SK-N-SH (cell line): ENCODE results near the gene SPACA9. TPM values are rescaled to one million over a fixed set of nuclear protein-coding genes. Genes with fewer than 3 reads are reported as not detected.
A peak's percentile ranks its signal among the peaks of the same experiment; 100 is the strongest.

Experiments
- CTCF ChIA-PET: fragments of 300-600, 350-600 bp; formaldehyde crosslinking; extraction: SDS; loops from one replicate; lab custom pipeline; 2021; lab: Yijun Ruan, JAX
- POLR2A ChIA-PET: fragments of 350-600 bp; sonication (Branson Sonifier 250); formaldehyde crosslinking; extraction: SDS; loops from one replicate; lab custom pipeline; 2020; ENCODE audit warnings: antibody characterized with exemption, inconsistent platforms; lab: Yijun Ruan, JAX
- DNase-seq: peaks from one replicate; pipeline ENCODE4 v3.0.0; 2012
- H2AFZ ChIP-seq: fragments of 200-600 bp; sonication (generic); 2 replicates; pipeline ENCODE4 v1.8.1; 2016; ENCODE audit warnings: antibody characterized with exemption, mild to moderate bottlenecking, low read depth
- H3F3A ChIP-seq: fragments of 200-600 bp; sonication (generic); replicated peaks from 2 replicates; pipeline ENCODE3; 2016; ENCODE audit warnings: antibody characterized with exemption, mild to moderate bottlenecking; ENCODE audit not compliant: insufficient read depth
- H3K27ac ChIP-seq, 2 experiments: fragments of 200-500 bp in 1 of 2; fragments of 200-600 bp in 1 of 2; sonication (Bioruptor generic) in 1 of 2; sonication (generic), shearing (Covaris generic) in 1 of 2; 2 replicates each; pipeline versions ENCODE4 v1.5.1 to v1.6.1; 2014 to 2016; ENCODE audit warnings: low read depth in 2 of 2, inconsistent platforms in 1 of 2, low read length in 1 of 2, mild to moderate bottlenecking in 1 of 2, mixed read lengths in 1 of 2
- H3K27me3 ChIP-seq: fragments of 200-600 bp; sonication (generic), shearing (Covaris generic); 2 replicates; pipeline ENCODE4 v1.6.1; 2016; ENCODE audit warnings: mixed run types; ENCODE audit not compliant: insufficient read depth
- H3K36me3 ChIP-seq, 2 experiments: fragments of 200-500 bp in 1 of 2; fragments of 200-600 bp in 1 of 2; sonication (Bioruptor generic) in 1 of 2; sonication (generic) in 1 of 2; replicated peaks in 1 of 2; 2 replicates each; pipeline versions ENCODE3 to v1.5.1; 2014 to 2016; ENCODE audit warnings: low read length in 1 of 2, mild to moderate bottlenecking in 1 of 2; ENCODE audit not compliant: insufficient read depth in 2 of 2, control insufficient read depth in 1 of 2
- H3K4me1 ChIP-seq, 2 experiments: fragments of 200-500 bp in 1 of 2; fragments of 200-600 bp in 1 of 2; sonication (Bioruptor generic) in 1 of 2; sonication (generic), shearing (Covaris generic) in 1 of 2; 2 replicates each; pipeline versions ENCODE4 v1.5.1 to v1.6.1; 2014 to 2016; ENCODE audit warnings: low read depth in 1 of 2, low read length in 1 of 2, mixed run types in 1 of 2; ENCODE audit not compliant: insufficient read depth in 2 of 2, control insufficient read depth in 1 of 2
- H3K4me2 ChIP-seq: fragments of 200-600 bp; sonication (generic), shearing (Covaris generic); 2 replicates; pipeline ENCODE4 v1.6.1; 2017; ENCODE audit warnings: mixed run types
- H3K4me3 ChIP-seq, 2 experiments: fragments of 200-500 bp in 1 of 2; fragments of 200-600 bp in 1 of 2; sonication (Bioruptor generic) in 1 of 2; sonication (generic), shearing (Covaris generic) in 1 of 2; 2 replicates each; pipeline versions ENCODE4 v1.5.1 to v1.8.1; 2014 to 2016; ENCODE audit warnings: low read depth in 2 of 2, inconsistent platforms in 1 of 2, low read length in 1 of 2, mild to moderate bottlenecking in 1 of 2, mixed read lengths in 1 of 2, moderate library complexity in 1 of 2
- H3K79me2 ChIP-seq: fragments of 200-600 bp; sonication (generic); 2 replicates; pipeline ENCODE4 v1.8.1; 2017; ENCODE audit warnings: mild to moderate bottlenecking; ENCODE audit not compliant: insufficient read depth
- H3K9ac ChIP-seq: fragments of 200-600 bp; sonication (generic); 2 replicates; pipeline ENCODE4 v1.6.1; 2017; ENCODE audit warnings: mixed run types
- H3K9me2 ChIP-seq: fragments of 200-600 bp; sonication (generic); 2 replicates; pipeline ENCODE4 v1.6.1; 2017; ENCODE audit warnings: mixed run types
- H3K9me3 ChIP-seq: fragments of 200-600 bp; sonication (generic); 2 replicates; pipeline ENCODE4 v1.6.1; 2017; ENCODE audit warnings: mixed run types, mild to moderate bottlenecking, moderate library complexity
- H4K20me1 ChIP-seq: fragments of 200-600 bp; sonication (generic); 2 replicates; pipeline ENCODE4 v1.6.1; 2017; ENCODE audit warnings: mild to moderate bottlenecking, mixed run types; ENCODE audit not compliant: insufficient read depth
- FOSL2 ChIP-seq: IDR thresholded peaks from 2 replicates; pipeline ENCODE4 v1.4.0; 2012; ENCODE audit warnings: low read depth, mild to moderate bottlenecking, moderate library complexity, borderline replicate concordance
- NRF1 ChIP-seq: IDR thresholded peaks from 2 replicates; pipeline ENCODE4 v1.6.1; 2012; ENCODE audit warnings: low read depth, mild to moderate bottlenecking, low read length
- RFX5 ChIP-seq: IDR thresholded peaks from 2 replicates; pipeline ENCODE4 v1.6.1; 2012; ENCODE audit warnings: mild to moderate bottlenecking, improper control_type of control experiment, low read length
- USF2 ChIP-seq: fragments of 150-350 bp; IDR thresholded peaks from 2 replicates; pipeline ENCODE4 v1.6.1; 2017; ENCODE audit warnings: antibody characterized with exemption, low read length, low read depth, borderline replicate concordance
- ZBTB33 ChIP-seq: IDR thresholded peaks from 2 replicates; pipeline ENCODE4 v1.4.0; 2012; ENCODE audit warnings: low read depth, borderline replicate concordance
- WGBS: methylation state at CpG from one replicate; pipeline ENCODE4 v1.1.6; 2017; ENCODE audit warnings: low lambda C conversion rate; 5-methylcytosine and 5-hydroxymethylcytosine counted together
- polyA plus RNA-seq, 3 experiments: library from polyadenylated mRNA; depleted of rRNA; stranded (reverse); fragments of >200 nt; gene quantifications; 2 replicates each; pipeline ENCODE4 v1.2.3, GENCODE V29; 2012
- TF ChIP-seq, protein P1 (sequence below): IDR thresholded peaks from 2 replicates; pipeline ENCODE4 v1.6.1; 2012; ENCODE audit warnings: mild to moderate bottlenecking, low read depth, low read length, moderate library complexity
- TF ChIP-seq, protein P2 (sequence below): IDR thresholded peaks from 2 replicates; pipeline ENCODE4 v1.4.0; 2012; ENCODE audit warnings: low read depth, borderline replicate concordance

The SPACA9 gene
- polyA plus RNA-seq, 1 of the 3 experiments (the other 2 are of a cell fraction), result 9.8 TPM

- CTCF ChIA-PET, result interaction anchor here (0.8 to 1.5 kb wide), 5 partner anchors 8 to 101 kb away, joined by 3 to 5 read pairs (median 3); no protein-coding TSS in a partner anchor
- Histone ChIP-seq H3F3A (no peaks in the 10 kb centered on the region), H3K36me3 (no peaks in the 10 kb centered on the region), H3K9me3 (no peaks in the 10 kb centered on the region), H4K20me1 (no peaks in the 10 kb centered on the region)
- WGBS, result 54% methylated on average over 11 of the region's 14 CpGs
- TF ChIP-seq USF2, result no peak
- TF ChIP-seq ZBTB33, result no peak
- TF ChIP-seq RFX5, result no peak
- TF ChIP-seq, protein P1, sequence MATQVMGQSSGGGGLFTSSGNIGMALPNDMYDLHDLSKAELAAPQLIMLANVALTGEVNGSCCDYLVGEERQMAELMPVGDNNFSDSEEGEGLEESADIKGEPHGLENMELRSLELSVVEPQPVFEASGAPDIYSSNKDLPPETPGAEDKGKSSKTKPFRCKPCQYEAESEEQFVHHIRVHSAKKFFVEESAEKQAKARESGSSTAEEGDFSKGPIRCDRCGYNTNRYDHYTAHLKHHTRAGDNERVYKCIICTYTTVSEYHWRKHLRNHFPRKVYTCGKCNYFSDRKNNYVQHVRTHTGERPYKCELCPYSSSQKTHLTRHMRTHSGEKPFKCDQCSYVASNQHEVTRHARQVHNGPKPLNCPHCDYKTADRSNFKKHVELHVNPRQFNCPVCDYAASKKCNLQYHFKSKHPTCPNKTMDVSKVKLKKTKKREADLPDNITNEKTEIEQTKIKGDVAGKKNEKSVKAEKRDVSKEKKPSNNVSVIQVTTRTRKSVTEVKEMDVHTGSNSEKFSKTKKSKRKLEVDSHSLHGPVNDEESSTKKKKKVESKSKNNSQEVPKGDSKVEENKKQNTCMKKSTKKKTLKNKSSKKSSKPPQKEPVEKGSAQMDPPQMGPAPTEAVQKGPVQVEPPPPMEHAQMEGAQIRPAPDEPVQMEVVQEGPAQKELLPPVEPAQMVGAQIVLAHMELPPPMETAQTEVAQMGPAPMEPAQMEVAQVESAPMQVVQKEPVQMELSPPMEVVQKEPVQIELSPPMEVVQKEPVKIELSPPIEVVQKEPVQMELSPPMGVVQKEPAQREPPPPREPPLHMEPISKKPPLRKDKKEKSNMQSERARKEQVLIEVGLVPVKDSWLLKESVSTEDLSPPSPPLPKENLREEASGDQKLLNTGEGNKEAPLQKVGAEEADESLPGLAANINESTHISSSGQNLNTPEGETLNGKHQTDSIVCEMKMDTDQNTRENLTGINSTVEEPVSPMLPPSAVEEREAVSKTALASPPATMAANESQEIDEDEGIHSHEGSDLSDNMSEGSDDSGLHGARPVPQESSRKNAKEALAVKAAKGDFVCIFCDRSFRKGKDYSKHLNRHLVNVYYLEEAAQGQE, result no peak
- no peak for TF ChIP-seq FOSL2
- no peak for TF ChIP-seq NRF1
- TF ChIP-seq, protein P2, sequence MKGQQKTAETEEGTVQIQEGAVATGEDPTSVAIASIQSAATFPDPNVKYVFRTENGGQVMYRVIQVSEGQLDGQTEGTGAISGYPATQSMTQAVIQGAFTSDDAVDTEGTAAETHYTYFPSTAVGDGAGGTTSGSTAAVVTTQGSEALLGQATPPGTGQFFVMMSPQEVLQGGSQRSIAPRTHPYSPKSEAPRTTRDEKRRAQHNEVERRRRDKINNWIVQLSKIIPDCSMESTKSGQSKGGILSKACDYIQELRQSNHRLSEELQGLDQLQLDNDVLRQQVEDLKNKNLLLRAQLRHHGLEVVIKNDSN, result no peak
- TF ChIP-seq, all 33 proteins: peak for 0
- POLR2A ChIA-PET, result interaction anchor here (0.6 kb wide), 1 partner anchor 28 kb away, joined by 3 read pairs; no protein-coding TSS in a partner anchor
- Histone ChIP-seq H3K79me2 (no peaks in the 10 kb centered on the region; the same call in 1 of the 2 replicates), H3K4me3 (peak overlapping the region; percentile 98), H3K27ac (no peak overlapping the region), H3K9me2 (no peaks in the 10 kb centered on the region), H2AFZ (peak overlapping the region; percentile 98; the same call in 1 of the 2 replicates), H3K4me1 (peaks cover 0 to 7% of the 10 kb centered on the region in 2 experiments; a peak in 1 of 4 replicates), H3K4me2 (peak overlapping the region; percentile 100), H3K9ac (peak overlapping the region; percentile 100), H3K27me3 (no peaks in the 10 kb centered on the region)
- DNase-seq, result no peak
Measured at GRCh38 chr9:132877458-132877823, 1.3 kb upstream of the SPACA9 start.
